ENCODE data around the gene DCP1B. TPM values are rescaled to one million over a fixed set of nuclear protein-coding genes. Genes with fewer than 3 reads are reported as not detected.

DCP1B gene
- total RNA-seq, 1 donor from 2014 or later, result 21.2 TPM

DNA sequence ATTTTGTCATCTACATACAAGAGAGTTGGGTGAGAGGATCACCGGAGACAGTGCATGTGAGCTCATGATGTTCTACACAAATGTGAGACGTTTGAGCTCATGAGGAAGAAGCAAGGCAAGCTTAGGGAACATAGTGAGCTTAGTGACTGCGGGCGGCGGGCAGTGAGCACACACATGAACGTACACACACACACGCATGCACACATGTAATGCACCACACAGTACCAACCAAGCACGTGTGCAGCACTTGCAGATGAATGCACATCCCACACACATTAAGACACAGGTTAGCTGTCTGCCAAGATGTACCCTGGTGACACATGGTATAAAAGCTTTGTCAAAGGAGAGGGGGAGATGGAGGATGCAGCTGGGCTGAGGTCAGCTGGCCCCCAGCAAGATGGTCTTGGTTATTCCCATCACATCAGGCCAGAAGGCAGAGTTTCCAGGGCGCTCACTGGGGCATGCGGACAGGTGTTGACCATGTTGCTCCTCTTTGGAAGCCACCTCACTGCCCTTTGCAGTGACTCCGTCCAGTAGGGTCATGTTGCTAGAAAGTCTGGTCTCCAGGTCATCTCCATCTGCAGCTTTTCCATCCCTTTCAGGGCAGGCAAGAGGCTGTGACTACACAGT, 77.1 kb downstream of the DCP1B start:
- no peak overlapping the region for H3K4me3 ChIP-seq (ENCODE audit: low read depth, low read length)
- TF ChIP-seq, protein P1, sequence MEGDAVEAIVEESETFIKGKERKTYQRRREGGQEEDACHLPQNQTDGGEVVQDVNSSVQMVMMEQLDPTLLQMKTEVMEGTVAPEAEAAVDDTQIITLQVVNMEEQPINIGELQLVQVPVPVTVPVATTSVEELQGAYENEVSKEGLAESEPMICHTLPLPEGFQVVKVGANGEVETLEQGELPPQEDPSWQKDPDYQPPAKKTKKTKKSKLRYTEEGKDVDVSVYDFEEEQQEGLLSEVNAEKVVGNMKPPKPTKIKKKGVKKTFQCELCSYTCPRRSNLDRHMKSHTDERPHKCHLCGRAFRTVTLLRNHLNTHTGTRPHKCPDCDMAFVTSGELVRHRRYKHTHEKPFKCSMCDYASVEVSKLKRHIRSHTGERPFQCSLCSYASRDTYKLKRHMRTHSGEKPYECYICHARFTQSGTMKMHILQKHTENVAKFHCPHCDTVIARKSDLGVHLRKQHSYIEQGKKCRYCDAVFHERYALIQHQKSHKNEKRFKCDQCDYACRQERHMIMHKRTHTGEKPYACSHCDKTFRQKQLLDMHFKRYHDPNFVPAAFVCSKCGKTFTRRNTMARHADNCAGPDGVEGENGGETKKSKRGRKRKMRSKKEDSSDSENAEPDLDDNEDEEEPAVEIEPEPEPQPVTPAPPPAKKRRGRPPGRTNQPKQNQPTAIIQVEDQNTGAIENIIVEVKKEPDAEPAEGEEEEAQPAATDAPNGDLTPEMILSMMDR (conservative IDR thresholded peaks at IDR 0.05; ENCODE audit: low read depth, low read length), result no peak
- DNase-seq (ENCODE audit: low read depth), result no peak

DNA sequence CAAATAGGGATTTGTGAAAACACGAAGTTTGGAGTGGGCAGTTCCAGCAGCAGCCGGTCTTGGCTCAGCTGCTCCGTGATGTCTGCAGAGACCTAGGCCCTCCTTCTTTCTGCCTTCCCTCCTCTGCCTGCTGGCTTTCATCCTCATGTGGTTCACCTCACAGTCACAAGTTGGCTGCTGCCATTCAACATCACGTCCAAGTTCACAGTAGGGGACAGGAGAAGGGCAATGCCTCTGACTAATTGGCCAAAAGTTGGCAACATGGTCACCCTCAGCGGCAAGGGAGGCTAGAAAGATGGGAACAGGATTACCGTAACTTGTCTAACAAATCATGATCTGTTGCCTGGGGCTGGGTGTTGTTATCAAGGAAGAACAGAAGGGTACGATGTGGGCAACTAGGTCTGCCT, 78.0 kb downstream of the DCP1B start:
- TF ChIP-seq, protein P1 (conservative IDR thresholded peaks at IDR 0.05; ENCODE audit: low read depth, low read length), result no peak
- no peak overlapping the region for H3K4me3 ChIP-seq (ENCODE audit: low read depth, low read length)
- no peak for DNase-seq (ENCODE audit: low read depth)

DNA sequence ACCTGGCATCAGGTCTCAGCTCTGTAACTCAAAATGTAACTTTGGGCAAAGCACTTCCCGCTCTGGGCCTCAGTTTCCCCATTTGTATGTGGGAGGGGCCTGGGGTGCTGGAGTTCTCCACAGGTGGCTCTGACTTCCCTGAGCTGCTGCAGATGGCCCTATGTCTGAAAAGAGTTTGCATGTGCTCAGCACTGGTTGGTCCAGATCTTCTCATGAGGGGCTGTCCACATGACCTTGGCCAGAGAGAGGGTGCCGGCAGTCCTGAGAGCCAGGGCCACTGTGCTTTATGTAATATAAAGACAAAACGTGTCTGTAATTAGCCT, 78.6 kb downstream of the DCP1B start:
- TF ChIP-seq, protein P1 (conservative IDR thresholded peaks at IDR 0.05; ENCODE audit: low read depth, low read length), result no peak
- no peak overlapping the region for H3K4me3 ChIP-seq (ENCODE audit: low read depth, low read length)
- no peak for DNase-seq (ENCODE audit: low read depth)

DNA sequence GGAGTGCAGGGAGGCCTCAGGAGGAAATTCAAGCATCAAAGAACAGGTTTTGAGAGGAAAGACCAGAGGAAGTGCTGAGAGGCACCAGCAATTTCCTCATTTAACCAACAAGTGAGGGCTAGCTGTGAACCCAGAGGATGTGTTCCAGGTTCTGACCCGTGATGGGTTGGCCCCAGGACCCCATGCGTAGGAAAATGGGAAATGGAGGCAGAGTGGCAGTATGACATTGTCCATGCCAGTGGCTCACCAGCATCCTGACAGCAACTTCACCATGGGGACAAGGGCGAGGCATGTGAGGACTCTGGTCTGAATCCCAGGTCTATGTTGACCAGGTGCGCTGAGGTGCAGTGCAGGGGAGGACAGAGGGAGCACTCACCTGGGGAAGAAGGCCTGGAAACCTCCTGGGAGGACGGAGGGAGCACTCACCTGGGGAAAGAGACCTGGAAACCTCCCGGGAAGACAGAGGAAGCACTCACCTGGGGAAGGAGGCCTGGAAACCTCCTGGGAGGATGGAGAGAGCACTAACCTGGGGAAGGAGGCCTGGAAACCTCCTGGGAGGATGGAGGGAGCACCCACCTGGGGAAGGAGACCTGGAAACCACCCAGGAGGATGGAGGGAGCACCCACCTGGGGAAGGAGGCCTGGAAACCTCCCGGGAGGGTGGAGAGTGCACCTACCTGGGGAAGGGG, 79.1 kb downstream of the DCP1B start:
- no peak overlapping the region for H3K4me3 ChIP-seq (ENCODE audit: low read depth, low read length)
- TF ChIP-seq, protein P1 (conservative IDR thresholded peaks at IDR 0.05; ENCODE audit: low read depth, low read length), result no peak
- no peak for DNase-seq (ENCODE audit: low read depth)

DNA sequence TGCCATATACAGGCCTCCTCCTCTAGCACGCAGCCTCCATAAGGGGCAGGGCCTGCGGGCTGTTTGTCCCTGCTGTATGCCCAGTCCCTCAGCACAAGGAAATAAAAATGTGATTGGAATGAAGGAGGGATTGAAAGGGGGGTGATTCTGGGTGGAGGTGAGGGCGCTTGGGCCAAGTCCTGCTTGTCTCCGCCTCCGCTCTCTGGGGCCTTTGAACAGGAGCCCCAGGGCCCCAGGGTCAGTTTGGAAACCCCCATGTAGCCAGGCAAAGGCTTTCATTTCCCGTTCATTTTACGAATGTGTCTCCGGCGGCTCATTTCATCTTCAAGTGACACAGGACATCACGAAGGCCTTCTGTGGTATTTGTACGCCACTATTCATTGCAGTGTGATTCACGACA, 81.3 kb downstream of the DCP1B start:
- no peak for DNase-seq (ENCODE audit: low read depth)
- TF ChIP-seq, protein P1 (conservative IDR thresholded peaks at IDR 0.05; ENCODE audit: low read depth, low read length), result no peak

DNA sequence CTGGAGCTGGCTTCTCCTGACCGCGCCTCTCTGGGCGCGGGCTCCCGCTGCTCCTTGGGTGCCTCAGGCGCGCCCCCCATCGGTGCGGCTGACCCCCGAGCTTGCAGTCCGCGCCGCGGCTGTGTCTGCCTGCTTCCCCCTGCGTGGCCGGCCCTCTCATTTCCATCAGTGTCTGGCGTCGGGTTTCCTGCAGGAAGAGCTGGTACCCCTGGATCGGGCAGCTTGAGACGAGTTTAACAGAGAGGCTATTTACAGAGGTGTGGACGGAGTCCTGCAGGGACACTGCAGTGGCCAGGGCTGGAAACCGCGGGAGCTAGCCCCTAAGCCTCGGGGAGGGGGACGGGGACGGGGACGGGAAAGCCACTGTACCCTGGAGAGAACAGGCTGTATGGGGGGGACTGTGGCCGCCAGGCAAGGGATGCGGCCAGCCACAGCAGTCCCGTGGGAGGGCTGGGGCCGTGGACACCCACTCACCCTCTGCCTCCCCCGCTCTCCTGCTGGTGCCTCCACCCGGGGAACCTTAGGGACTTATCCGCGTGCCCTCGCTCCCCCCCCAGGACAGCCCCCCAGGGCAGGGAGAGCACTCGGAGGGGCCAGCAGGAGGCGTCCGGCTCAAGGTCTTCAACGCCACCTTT, 82.1 kb downstream of the DCP1B start:
- no peak for DNase-seq (ENCODE audit: low read depth)
- TF ChIP-seq, protein P1 (conservative IDR thresholded peaks at IDR 0.05; ENCODE audit: low read depth, low read length), result no peak
- no peak overlapping the region for H3K4me3 ChIP-seq (ENCODE audit: low read depth, low read length)

More for the DNA sequence above, 81.3 kb downstream of the DCP1B start:
- H3K4me3 ChIP-seq (ENCODE audit: low read depth, low read length), result no peak overlapping the region
